Ecto neural progenitor cell (in vitro differentiated cells): ENCODE data around the gene RASAL2.
"Not testable (repeated sequence)": the region's sequence is repeated elsewhere in the genome, so short reads cannot be mapped to it uniquely, and the experiment has no call there.

Source experiments
- DNase-seq: peaks from one replicate; pipeline ENCODE4 v3.0.0-alpha.2; 2018; ENCODE audit warnings: low spot score

Gene RASAL2

GRCh38 chr1:178494569-178494971, 400.7 kb downstream of the RASAL2 start:
- DNase-seq = peak; percentile 32

GRCh38 chr1:178495158-178495557, 401.3 kb downstream of the RASAL2 start:
- peak; percentile 15 for DNase-seq

- DNase-seq = peak; percentile 33
Observed at GRCh38 chr1:178495741-178496409, 402.0 kb downstream of the RASAL2 start.

GRCh38 chr1:178496410-178497135, 402.7 kb downstream of the RASAL2 start, which contains the start of gene CLEC20A:
CLEC20A (minus strand) TSS chr1:178496964; CDS start chr1:178496939, 25 bp downstream.
- DNase-seq = peak; percentile 42

- DNase-seq = no peak
Observed at GRCh38 chr1:178497903-178498478, 404.1 kb downstream of the RASAL2 start.

GRCh38 chr1:178498896-178499675, 405.2 kb downstream of the RASAL2 start:
- peak; percentile 44 for DNase-seq

GRCh38 chr1:178500091-178500770, 406.3 kb downstream of the RASAL2 start:
- no peak for DNase-seq

GRCh38 chr1:178500936-178501554, 407.1 kb downstream of the RASAL2 start:
- no peak for DNase-seq

GRCh38 chr1:178501705-178502329, 407.9 kb downstream of the RASAL2 start:
- DNase-seq = peak; percentile 87

GRCh38 chr1:178502330-178502714, 408.4 kb downstream of the RASAL2 start:
- no peak for DNase-seq

- no peak for DNase-seq
Observed at GRCh38 chr1:178502856-178503255, 409.0 kb downstream of the RASAL2 start.

- not testable (repeated sequence) for DNase-seq
Observed at GRCh38 chr1:178503316-178503715, 409.4 kb downstream of the RASAL2 start.

GRCh38 chr1:178503849-178504248, 409.9 kb downstream of the RASAL2 start:
- DNase-seq = no peak

- DNase-seq = no peak
Observed at GRCh38 chr1:178504286-178504685, 410.4 kb downstream of the RASAL2 start.

GRCh38 chr1:178506177-178506576, 412.3 kb downstream of the RASAL2 start:
- DNase-seq = no peak

GRCh38 chr1:178506669-178507068, 412.8 kb downstream of the RASAL2 start:
- DNase-seq = no peak

- DNase-seq = no peak
Observed at GRCh38 chr1:178509414-178510007, 415.6 kb downstream of the RASAL2 start.

GRCh38 chr1:178510155-178510554, 416.3 kb downstream of the RASAL2 start:
- DNase-seq = no peak

GRCh38 chr1:178512566-178513277, 418.8 kb downstream of the RASAL2 start, which contains the start of gene TEX35:
TEX35 (plus strand) TSS chr1:178513109; CDS start chr1:178513189, 80 bp downstream.
- DNase-seq = no peak
